HepG2 (cell line): Measurements from ENCODE around the gene SLC17A9. TPM values are rescaled to one million over a fixed set of nuclear protein-coding genes. Genes with fewer than 3 reads are reported as not detected.

Experiments
- ATAC-seq: fragments of 200-7000 bp; cut with Tn5 transposase; 3 replicates; pipeline ENCODE4 v1.9.1; 2020; ENCODE audit warnings: mild to moderate bottlenecking, moderate library complexity
- BruUV-seq: library from RNA; stranded (reverse); fragments of 400-500 nt; replicated peaks from 2 replicates; lab custom pipeline; 2021; lab: Mats Ljungman, UMichigan
- CTCF ChIA-PET: fragments of 300-600 bp; formaldehyde crosslinking; extraction: SDS; loops from one replicate; lab custom pipeline; 2021; ENCODE audit warnings: low total read pairs, inconsistent platforms, low intra/inter-chr PET ratio; lab: Yijun Ruan, JAX
- POLR2A ChIA-PET: fragments of 350-600 bp; sonication (Branson Sonifier 250); formaldehyde crosslinking; loops from one replicate; lab custom pipeline; 2020; ENCODE audit warnings: antibody characterized with exemption, inconsistent platforms; lab: Yijun Ruan, JAX
- DNase-seq: peaks from one replicate; pipeline ENCODE4 v3.0.0-alpha.2; 2015; ENCODE audit warnings: low spot score
- FAIRE-seq: peaks from 3 replicates; lab custom pipeline; 2011; peaks lifted over from hg19 to GRCh38; lab: Jason Lieb, UNC
- H2AFZ ChIP-seq: one replicate; pipeline ENCODE4 v1.6.1; 2011; ENCODE audit warnings: low read length, inconsistent platforms
- H3K27ac ChIP-seq: fragments of 300-600 bp; 3 replicates; pipeline ENCODE4 v1.8.0; 2011; ENCODE audit warnings: mixed run types, mild to moderate bottlenecking, mixed read lengths, low read length, inconsistent platforms; ENCODE audit not compliant: insufficient read depth; ENCODE audit errors: extremely low read length
- H3K27me3 ChIP-seq, 2 experiments: fragments of 200-600 bp in 1 of 2; 2 replicates in 1 of 2; 3 replicates in 1 of 2; pipeline versions ENCODE4 v1.6.0 to v1.8.0; 2011; ENCODE audit warnings: low read length in 2 of 2, mild to moderate bottlenecking in 2 of 2, moderate library complexity in 2 of 2, inconsistent platforms in 1 of 2; ENCODE audit not compliant: insufficient read depth in 2 of 2, control insufficient read depth in 1 of 2
- H3K36me3 ChIP-seq, 2 experiments: fragments of 200-600 bp in 1 of 2; replicated peaks in 1 of 2; 2 replicates in 1 of 2; 3 replicates in 1 of 2; pipeline versions ENCODE4 v1.5.1 to v1.8.0; 2011; ENCODE audit warnings: low read length in 2 of 2, inconsistent platforms in 1 of 2; ENCODE audit not compliant: insufficient read depth in 2 of 2, control insufficient read depth in 1 of 2
- H3K4me1 ChIP-seq: 2 replicates; pipeline ENCODE4 v1.5.1; 2012; ENCODE audit warnings: low read length, inconsistent platforms; ENCODE audit not compliant: insufficient read depth
- H3K4me2 ChIP-seq: 2 replicates; pipeline ENCODE4 v1.6.0; 2011; ENCODE audit warnings: low read depth, low read length, inconsistent platforms
- H3K4me3 ChIP-seq, 3 experiments: fragments of 200-600 bp in 1 of 3; sonication (generic), shearing (Covaris generic) in 1 of 3; replicated peaks in 1 of 3; 2 replicates each; pipeline ENCODE4 v1.5.1; 2011 to 2016; ENCODE audit warnings: low read length in 3 of 3, inconsistent platforms in 2 of 3, low read depth in 2 of 3, mild to moderate bottlenecking in 2 of 3, control low read depth in 1 of 3, mixed read lengths in 1 of 3; ENCODE audit not compliant: insufficient read depth in 1 of 3
- H3K79me2 ChIP-seq: one replicate; pipeline ENCODE4 v1.6.1; 2011; ENCODE audit warnings: low read length, inconsistent platforms; ENCODE audit not compliant: insufficient read depth
- H3K9ac ChIP-seq: 2 replicates; pipeline ENCODE4 v1.6.0; 2011; ENCODE audit warnings: mild to moderate bottlenecking, low read depth, low read length, inconsistent platforms; ENCODE audit not compliant: insufficient read depth
- H3K9me3 ChIP-seq: 2 replicates; pipeline ENCODE4 v1.5.1; 2012; ENCODE audit warnings: mild to moderate bottlenecking, low read length
- H4K20me1 ChIP-seq: 2 replicates; pipeline ENCODE4 v1.6.0; 2011; ENCODE audit warnings: inconsistent platforms, mild to moderate bottlenecking, low read length, moderate library complexity; ENCODE audit not compliant: insufficient read depth
- ATRX ChIP-seq: sonication (generic); formaldehyde crosslinking; IDR thresholded peaks from 2 replicates; pipeline ENCODE4 v1.4.0; 2020; ENCODE audit warnings: missing genetic modification reagents, borderline replicate concordance
- GTF2F1 ChIP-seq: fragments of 150-350 bp; IDR thresholded peaks from 2 replicates; pipeline ENCODE4 v1.6.1; 2014; ENCODE audit warnings: low read length
- MBNL3 ChIP-seq: fragments of 250-450 bp; sonication (Bioruptor Pico); conservative IDR thresholded peaks from 2 replicates; pipeline ENCODE4 v1.8.0; 2022; ENCODE audit warnings: mild to moderate bottlenecking, inconsistent platforms
- POLR2G ChIP-seq: fragments of 200-400 bp; formaldehyde crosslinking; IDR thresholded peaks from 2 replicates; pipeline ENCODE4 v1.6.1; 2018; ENCODE audit warnings: mild to moderate bottlenecking, low read depth, low read length, moderate library complexity
- SAFB2 ChIP-seq: sonication (generic); formaldehyde crosslinking; IDR thresholded peaks from 2 replicates; pipeline ENCODE4 v1.5.1; 2020; ENCODE audit warnings: missing genetic modification reagents, low read depth, mild to moderate bottlenecking, borderline replicate concordance
- SCMH1 ChIP-seq: sonication (generic); formaldehyde crosslinking; IDR thresholded peaks from 2 replicates; pipeline ENCODE4 v1.9.0; 2021; ENCODE audit warnings: missing genetic modification reagents, mild to moderate bottlenecking, borderline replicate concordance
- SRY ChIP-seq: sonication (generic); formaldehyde crosslinking; IDR thresholded peaks from 2 replicates; pipeline ENCODE4 v1.8.0; 2022; ENCODE audit warnings: mild to moderate bottlenecking, missing genetic modification reagents
- ZNF784 ChIP-seq: sonication (generic); formaldehyde crosslinking; IDR thresholded peaks from 2 replicates; pipeline ENCODE4 v1.5.1; 2020; ENCODE audit warnings: missing genetic modification reagents, mild to moderate bottlenecking, borderline replicate concordance
- WGBS: methylation state at CpG from one replicate; pipeline ENCODE4 v1.1.6; 2017; ENCODE audit warnings: low lambda C conversion rate; 5-methylcytosine and 5-hydroxymethylcytosine counted together
- in situ Hi-C: cut with HindIII; loops from 2 replicates; pipeline ENCODE4 v1.10.0; 2017; ENCODE audit warnings: low pct_unique_long_range_greater_than_20kb; ENCODE audit not compliant: extremely low pct_ligation_motif_present
- intact Hi-C: fragments of 100-400 bp; cut with micrococcal nuclease; formaldehyde crosslinking; loops from one replicate; pipeline ENCODE4 v1.10.0; 2022; ENCODE audit not compliant: unreplicated experiment
- polyA plus RNA-seq, 8 experiments: library from polyadenylated mRNA; depleted of rRNA in 3 of 8; stranded (reverse) in 7 of 8; unstranded in 1 of 8; fragments of >200 nt; fragmentation: Illumina TruSeq in 4 of 8; extraction: Trizol in 4 of 8; gene quantifications; 2 replicates each; pipeline versions ENCODE4 v1.2.1 to v1.2.3, GENCODE V29; 2011 to 2016; ENCODE audit warnings: low read depth in 4 of 8, missing spikeins in 1 of 8, mixed read lengths in 1 of 8; ENCODE audit not compliant: insufficient read depth in 1 of 8
- total RNA-seq, 5 experiments: library from RNA; depleted of rRNA; stranded (reverse); fragments of >200 nt; fragmentation: Illumina TruSeq; extraction: Trizol; gene quantifications; 2 replicates each; pipeline ENCODE4 v1.2.3, GENCODE V29; 2016; ENCODE audit warnings: low read depth in 1 of 5

Gene SLC17A9
- total and polyA plus RNA-seq, 2 of the 13 experiments (the other 11 are each of a cell fraction or from before 2014, with no cell fraction given) = 110 to 191 TPM

- no peak overlapping the region for H3K4me2 ChIP-seq
- H3K9me3 ChIP-seq = peaks cover 8% of the 10 kb centered on the region; the same call in 1 of the 2 replicates
- 11% methylated on average over 15 of the region's 22 CpGs for WGBS
- peaks cover 6% of the 10 kb centered on the region; the same call in 1 of the 2 replicates for H4K20me1 ChIP-seq
- no peak overlapping the region for H2AFZ ChIP-seq
- no peaks in the 10 kb centered on the region for H3K4me1 ChIP-seq
- in situ Hi-C loops (no loop called here), intact Hi-C loops (no loop called here)
- no peak overlapping the region for H3K4me3 ChIP-seq
- TF ChIP-seq SCMH1 (no peak), ZNF784 (CRISPR knock-in tag) (no peak), POLR2G (no peak), MBNL3 (CRISPR knock-in tag) (no peak), GTF2F1 (no peak), SRY (CRISPR knock-in tag) (0 out of 2 replicates have a peak, but pooled peaks have one; percentile 6), SAFB2 (CRISPR knock-in tag) (0 out of 2 replicates have a peak, but pooled peaks have one; percentile 35), ATRX (CRISPR knock-in tag) (no peak)
- ChIA-PET CTCF (no interaction called here), POLR2A (no interaction called here)
- no peaks in the 10 kb centered on the region for H3K36me3 ChIP-seq
- no peak overlapping the region for H3K9ac ChIP-seq
- BruUV-seq = no TSS peak
- FAIRE-seq = no peak
- H3K27me3 ChIP-seq = peaks cover 52 to 95% of the 10 kb centered on the region in 2 experiments
- no peaks in the 10 kb centered on the region for H3K79me2 ChIP-seq
- ATAC-seq = peak; percentile 11
- DNase-seq = no peak
- no peak overlapping the region for H3K27ac ChIP-seq
Observed at GRCh38 chr20:63017076-63017825, 64.7 kb downstream of the SLC17A9 start.
